ENCODE results near the gene UCHL5.

The UCHL5 gene

GRCh38 chr1:192966073-192966472 lies 93.1 kb downstream of the UCHL5 start:
- DNase-seq, result no peak

GRCh38 chr1:192962901-192963300 lies 96.3 kb downstream of the UCHL5 start:
- peak in 1 of 5 experiments; percentile 73 for DNase-seq
